Mucosa of descending colon (tissue), 3 donors: ENCODE measurements around the gene SYK. TPM values are rescaled to one million over a fixed set of nuclear protein-coding genes. Genes with fewer than 3 reads are reported as not detected.
"Not testable (repeated sequence)": the region's sequence is repeated elsewhere in the genome, so short reads cannot be mapped to it uniquely, and the experiment has no call there.

Experiments
- ATAC-seq: fragments of 200-7000 bp; cut with Tn5 transposase; one replicate; pipeline ENCODE4 v1.9.1; 2020; ENCODE audit warnings: mild to moderate bottlenecking, moderate library complexity
- DNase-seq, 3 donors: peaks; one replicate each; pipeline ENCODE4 v3.0.0-alpha.2; 2020
- H3K36me3 ChIP-seq: fragments of 200-600 bp; one replicate; pipeline ENCODE4 v1.8.0; 2021; ENCODE audit warnings: low read depth, mild to moderate bottlenecking
- H3K4me1 ChIP-seq: fragments of 200-600 bp; one replicate; pipeline ENCODE4 v1.8.0; 2021; ENCODE audit warnings: low read depth, mild to moderate bottlenecking
- H3K4me3 ChIP-seq: fragments of 200-600 bp; one replicate; pipeline ENCODE4 v1.8.0; 2021; ENCODE audit warnings: mild to moderate bottlenecking
- H3K9me3 ChIP-seq: fragments of 200-600 bp; one replicate; pipeline ENCODE4 v1.8.0; 2021; ENCODE audit warnings: mild to moderate bottlenecking
- intact Hi-C, 2 donors: fragments of 100-400 bp; cut with DNase I in 1 of 2; cut with micrococcal nuclease in 1 of 2; formaldehyde crosslinking; loops; one replicate each; pipeline versions ENCODE4 v1.11.0 to v1.11.1; 2022; cut with DNase I, micrococcal nuclease
- total RNA-seq, 3 donors: library from RNA; stranded (reverse); fragmentation: NEBNext Ultra II Directional in 2 of 3; extraction: Animal tissue kit (Norgen Biotek cat#: 25700) in 2 of 3; gene quantifications; one replicate each; pipeline versions ENCODE4 v1.2.1 to v1.2.4, GENCODE V29; 2021 to 2023
- TF ChIP-seq, protein P1 (sequence below): fragments of 200-600 bp; IDR thresholded peaks from one replicate; pipeline ENCODE4 v1.8.0; 2022; ENCODE audit warnings: antibody characterized with exemption, mild to moderate bottlenecking
- donor health status: DM: no; HTN: no; CAD: no; lungs with moderate emphysema.
- donor health status: DM: no; HTN: no; CAD: no.
- donor health status: DM: no; HTN: yes; CAD: no.

The SYK gene
- total RNA-seq, 3 donors from 2014 or later: 29.0 to 59.5 (median 43.4) TPM

DNA sequence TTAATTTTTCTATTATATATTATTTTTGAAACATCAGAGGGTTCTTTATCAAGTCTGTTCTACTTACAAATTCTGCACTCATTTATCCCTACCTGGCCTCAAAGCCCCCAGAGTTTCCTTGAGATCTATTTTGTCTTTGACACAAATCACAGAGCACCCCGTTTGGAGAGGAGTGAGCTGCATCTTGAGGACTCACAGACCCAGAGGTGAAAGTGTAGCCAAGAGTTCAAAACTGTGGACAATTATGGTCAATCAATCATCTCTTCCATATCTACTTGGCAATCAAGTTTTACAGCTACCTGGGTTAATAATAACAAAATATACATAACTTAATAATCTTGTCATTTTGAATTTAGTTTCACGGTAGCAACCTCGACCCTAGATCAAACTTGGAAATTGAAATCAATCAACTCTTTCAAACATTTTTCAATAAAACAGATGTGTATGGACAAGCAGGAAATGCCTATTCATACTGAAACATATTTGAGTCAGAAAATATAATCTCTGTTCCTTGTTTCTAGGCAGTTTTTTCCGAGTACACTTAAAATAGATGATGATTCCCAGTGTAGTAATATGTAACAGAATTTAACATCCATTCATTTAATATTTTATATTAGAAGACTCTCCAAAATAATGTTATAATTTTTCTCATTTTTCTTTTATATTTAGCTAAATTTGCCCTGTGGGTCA is 13.7 kb upstream of the SYK start:
- intact Hi-C loops: no loop called here
- ATAC-seq (no peak), DNase-seq (no peak)
- Histone ChIP-seq H3K4me1 (no peaks in the 10 kb centered on the region), H3K4me3 (no peak overlapping the region), H3K36me3 (no peaks in the 10 kb centered on the region), H3K9me3 (no peaks in the 10 kb centered on the region)
- TF ChIP-seq, protein P1, sequence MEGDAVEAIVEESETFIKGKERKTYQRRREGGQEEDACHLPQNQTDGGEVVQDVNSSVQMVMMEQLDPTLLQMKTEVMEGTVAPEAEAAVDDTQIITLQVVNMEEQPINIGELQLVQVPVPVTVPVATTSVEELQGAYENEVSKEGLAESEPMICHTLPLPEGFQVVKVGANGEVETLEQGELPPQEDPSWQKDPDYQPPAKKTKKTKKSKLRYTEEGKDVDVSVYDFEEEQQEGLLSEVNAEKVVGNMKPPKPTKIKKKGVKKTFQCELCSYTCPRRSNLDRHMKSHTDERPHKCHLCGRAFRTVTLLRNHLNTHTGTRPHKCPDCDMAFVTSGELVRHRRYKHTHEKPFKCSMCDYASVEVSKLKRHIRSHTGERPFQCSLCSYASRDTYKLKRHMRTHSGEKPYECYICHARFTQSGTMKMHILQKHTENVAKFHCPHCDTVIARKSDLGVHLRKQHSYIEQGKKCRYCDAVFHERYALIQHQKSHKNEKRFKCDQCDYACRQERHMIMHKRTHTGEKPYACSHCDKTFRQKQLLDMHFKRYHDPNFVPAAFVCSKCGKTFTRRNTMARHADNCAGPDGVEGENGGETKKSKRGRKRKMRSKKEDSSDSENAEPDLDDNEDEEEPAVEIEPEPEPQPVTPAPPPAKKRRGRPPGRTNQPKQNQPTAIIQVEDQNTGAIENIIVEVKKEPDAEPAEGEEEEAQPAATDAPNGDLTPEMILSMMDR: no peak

DNA sequence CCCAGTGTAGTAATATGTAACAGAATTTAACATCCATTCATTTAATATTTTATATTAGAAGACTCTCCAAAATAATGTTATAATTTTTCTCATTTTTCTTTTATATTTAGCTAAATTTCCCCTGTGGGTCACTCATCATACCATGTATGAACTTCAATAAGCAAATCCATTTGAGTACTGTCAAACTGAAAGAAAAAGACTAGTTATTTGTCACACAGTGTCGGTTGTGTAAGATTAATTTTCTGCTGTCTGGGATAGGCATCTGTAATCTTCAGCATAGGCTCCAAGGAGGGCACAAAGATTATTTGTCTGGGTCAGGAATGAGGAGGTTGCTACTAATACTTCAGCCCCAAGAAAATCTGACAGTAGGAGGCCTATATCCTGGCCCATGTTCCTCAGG is 13.1 kb upstream of the SYK start:
- DNase-seq, H3K9me3 ChIP-seq, H3K4me3 ChIP-seq, H3K36me3 ChIP-seq, H3K4me1 ChIP-seq, intact Hi-C loops, ATAC-seq: not testable (repeated sequence)

DNA sequence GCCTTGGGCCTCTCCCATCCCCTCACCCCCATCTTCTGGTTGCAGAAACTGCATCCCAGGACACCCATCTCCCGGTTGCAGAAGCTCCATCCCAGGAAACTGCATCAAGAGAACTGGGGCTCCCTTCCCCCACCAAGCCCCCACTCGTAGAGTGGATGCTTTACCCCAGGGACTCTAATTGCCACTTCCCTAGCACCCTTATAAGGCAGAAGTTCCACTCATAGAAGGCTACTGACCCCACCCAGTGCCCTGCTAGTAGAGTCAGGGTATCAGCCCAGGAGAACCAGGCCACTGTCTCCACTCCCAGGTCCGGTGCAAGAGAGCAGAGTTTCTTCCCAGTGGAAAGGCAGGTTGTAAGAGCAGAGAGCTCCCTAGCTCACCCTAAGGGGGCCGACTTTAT is 12.2 kb upstream of the SYK start:
- no peak overlapping the region for H3K4me3 ChIP-seq
- no peaks in the 10 kb centered on the region for H3K9me3 ChIP-seq
- no peaks in the 10 kb centered on the region for H3K4me1 ChIP-seq
- DNase-seq (no peak), ATAC-seq (no peak)
- TF ChIP-seq, protein P1: no peak
- H3K36me3 ChIP-seq: no peaks in the 10 kb centered on the region
- intact Hi-C loops: no loop called here

DNA sequence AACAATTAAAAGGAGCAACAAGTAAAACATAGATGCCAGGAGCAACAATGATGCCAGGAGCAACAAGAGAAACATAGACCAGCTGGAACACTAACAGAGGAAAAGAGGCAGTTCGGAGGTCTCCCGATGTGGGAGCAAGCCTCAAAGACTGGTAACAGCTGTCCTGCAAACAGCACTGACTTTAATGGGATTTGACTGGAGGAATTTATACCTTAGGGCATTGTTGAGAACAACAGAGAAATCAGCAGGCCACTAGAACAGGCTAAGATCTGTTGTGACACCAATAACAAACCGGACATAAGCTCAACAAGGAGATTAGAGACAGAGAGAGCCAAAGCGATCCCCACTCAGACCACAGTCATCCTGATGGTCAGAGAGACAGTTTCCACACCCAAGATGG is 11.8 kb upstream of the SYK start:
- H3K36me3 ChIP-seq: no peaks in the 10 kb centered on the region
- TF ChIP-seq, protein P1: no peak
- no peaks in the 10 kb centered on the region for H3K4me1 ChIP-seq
- intact Hi-C loops: no loop called here
- H3K9me3 ChIP-seq: no peaks in the 10 kb centered on the region
- DNase-seq: no peak
- H3K4me3 ChIP-seq: no peak overlapping the region
- ATAC-seq: no peak

DNA sequence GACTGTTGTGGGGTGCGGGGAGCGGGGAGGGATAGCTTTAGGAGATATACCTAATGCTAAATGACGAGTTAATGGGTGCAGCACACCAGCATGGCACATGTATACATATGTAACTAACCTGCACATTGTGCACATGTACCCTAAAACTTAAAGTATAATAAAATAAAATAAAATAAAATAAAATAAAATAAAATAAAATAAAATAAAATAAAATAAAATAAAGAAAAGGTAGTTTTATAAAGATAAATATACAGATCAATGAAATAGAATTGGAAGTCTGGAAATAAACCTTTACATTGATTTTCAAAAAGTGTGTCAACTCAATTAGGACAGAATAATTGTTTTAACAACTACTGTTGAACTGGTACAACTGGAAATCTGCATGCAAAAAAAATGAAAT is 8.6 kb upstream of the SYK start:
- ATAC-seq, H3K4me1 ChIP-seq, DNase-seq, H3K9me3 ChIP-seq, H3K36me3 ChIP-seq, H3K4me3 ChIP-seq, intact Hi-C loops: not testable (repeated sequence)

DNA sequence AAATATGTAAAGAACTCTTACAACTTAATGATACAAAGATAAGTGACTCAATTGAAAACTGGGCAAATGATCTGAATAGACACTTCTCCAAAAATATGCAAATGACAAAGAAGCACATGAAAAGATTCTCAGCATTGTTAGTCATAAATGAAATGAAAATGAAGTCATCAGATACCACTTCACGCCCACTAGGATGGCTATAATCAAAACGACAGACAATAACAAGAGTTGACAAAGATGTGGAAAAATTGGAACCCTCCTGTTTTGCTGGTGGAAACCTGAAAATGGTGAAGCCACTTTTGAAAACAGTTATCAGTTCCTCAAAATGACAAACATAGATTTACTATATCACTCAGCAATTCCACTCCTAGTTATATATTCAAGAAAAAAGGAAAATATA is 7.9 kb upstream of the SYK start:
- ATAC-seq (no peak), DNase-seq (no peak)
- Histone ChIP-seq H3K4me3 (no peak overlapping the region), H3K9me3 (no peaks in the 10 kb centered on the region), H3K36me3 (no peaks in the 10 kb centered on the region), H3K4me1 (no peaks in the 10 kb centered on the region)
- intact Hi-C loops: no loop called here
- TF ChIP-seq, protein P1: no peak

DNA sequence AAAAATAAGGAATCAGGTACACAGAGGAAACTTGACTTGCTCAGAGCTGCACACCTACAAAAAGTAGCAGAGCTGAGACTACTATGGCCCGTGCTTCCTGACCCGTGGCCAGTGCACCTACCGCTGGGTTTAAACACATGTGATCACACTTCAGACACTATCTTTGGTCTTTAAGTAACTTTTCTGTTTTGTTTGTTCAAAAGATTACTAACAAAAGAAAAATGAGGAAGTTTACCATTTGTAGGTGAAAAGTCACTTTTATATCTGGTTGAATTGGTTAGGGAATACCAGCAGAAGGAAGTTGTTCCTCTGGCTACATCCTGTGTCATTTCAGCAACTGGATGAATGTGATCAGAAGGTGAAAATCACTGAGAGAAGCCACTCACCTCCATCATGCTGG is 6.5 kb upstream of the SYK start:
- intact Hi-C loops: no loop called here
- no peak overlapping the region for H3K4me3 ChIP-seq
- no peaks in the 10 kb centered on the region for H3K9me3 ChIP-seq
- peak; percentile 76 for ATAC-seq
- H3K36me3 ChIP-seq: no peaks in the 10 kb centered on the region
- no peak for DNase-seq
- TF ChIP-seq, protein P1: no peak
- no peaks in the 10 kb centered on the region for H3K4me1 ChIP-seq
